Endothelial cell of umbilical vein (primary cell): Measurements from ENCODE around the gene SMAD7. TPM values are rescaled to one million over a fixed set of nuclear protein-coding genes. Genes with fewer than 3 reads are reported as not detected.

Experiments
- BruUV-seq: library from RNA; stranded (reverse); fragments of 400-500 nt; replicated peaks from 2 replicates; lab custom pipeline; 2021; lab: Mats Ljungman, UMichigan
- CTCF ChIA-PET: fragments of 300-600, 350-600 bp; sonication (Branson Sonifier 250); formaldehyde crosslinking; loops from one replicate; lab custom pipeline; 2021; ENCODE audit warnings: antibody characterized with exemption, inconsistent platforms; lab: Charles Lee
- POLR2A ChIA-PET: fragments of 300-600, 350-600 bp; sonication (Branson Sonifier 250); formaldehyde crosslinking; loops from one replicate; lab custom pipeline; 2021; ENCODE audit warnings: antibody characterized with exemption, inconsistent platforms; lab: Charles Lee
- DNase-seq: peaks from one replicate; pipeline ENCODE4 v3.0.0-alpha.2; 2011; ENCODE audit warnings: low read depth, low spot score
- FAIRE-seq: peaks from 2 replicates; lab custom pipeline; 2011; peaks lifted over from hg19 to GRCh38; lab: Jason Lieb, UNC
- H2AFZ ChIP-seq: 2 replicates; pipeline ENCODE4 v1.6.0; 2012; ENCODE audit warnings: low read depth, low read length, control low read depth, inconsistent platforms
- H3K27ac ChIP-seq: 2 replicates; pipeline ENCODE4 v1.5.1; 2011; ENCODE audit warnings: low read depth, mild to moderate bottlenecking, control low read depth, low read length, moderate library complexity; ENCODE audit not compliant: insufficient read depth
- H3K27me3 ChIP-seq, 2 experiments: 2 replicates each; pipeline versions ENCODE4 v1.6.0 to v1.6.1; 2011; ENCODE audit warnings: low read length in 2 of 2, mixed read lengths in 1 of 2; ENCODE audit not compliant: control insufficient read depth in 2 of 2, insufficient read depth in 2 of 2
- H3K36me3 ChIP-seq, 2 experiments: 2 replicates in 1 of 2; 3 replicates in 1 of 2; pipeline ENCODE4 v1.5.1; 2011; ENCODE audit warnings: low read length in 2 of 2, mild to moderate bottlenecking in 1 of 2, moderate library complexity in 1 of 2; ENCODE audit not compliant: control insufficient read depth in 2 of 2, insufficient read depth in 2 of 2; ENCODE audit errors: extremely low read depth in 1 of 2
- H3K4me1 ChIP-seq: 3 replicates; pipeline ENCODE4 v1.5.1; 2011; ENCODE audit warnings: mild to moderate bottlenecking, low read length; ENCODE audit not compliant: control insufficient read depth, insufficient read depth; ENCODE audit errors: extremely low read depth
- H3K4me2 ChIP-seq: 2 replicates; pipeline ENCODE4 v1.6.1; 2011; ENCODE audit warnings: low read length, control low read depth, mixed read lengths; ENCODE audit not compliant: insufficient read depth
- H3K4me3 ChIP-seq, 3 experiments: fragments of 200-600 bp in 1 of 3; sonication (generic), shearing (Covaris generic) in 1 of 3; replicated peaks in 1 of 3; 2 replicates each; pipeline ENCODE4 v1.5.1; 2011 to 2016; ENCODE audit warnings: control low read depth in 3 of 3, low read length in 3 of 3, mild to moderate bottlenecking in 2 of 3, inconsistent platforms in 1 of 3, low read depth in 1 of 3, moderate library complexity in 1 of 3; ENCODE audit not compliant: insufficient read depth in 1 of 3
- H3K79me2 ChIP-seq: 2 replicates; pipeline ENCODE4 v1.6.0; 2012; ENCODE audit warnings: low read length, inconsistent platforms; ENCODE audit not compliant: control insufficient read depth, insufficient read depth
- H3K9ac ChIP-seq: replicated peaks from 2 replicates; pipeline ENCODE3; 2011; ENCODE audit warnings: low read length, control low read depth; ENCODE audit not compliant: insufficient read depth; ENCODE audit errors: extremely low read depth
- H3K9me1 ChIP-seq: replicated peaks from 3 replicates; pipeline ENCODE4 v1.6.0; 2011; ENCODE audit warnings: mild to moderate bottlenecking, low read length; ENCODE audit not compliant: control insufficient read depth, insufficient read depth; ENCODE audit errors: extremely low read depth
- H3K9me3 ChIP-seq: replicated peaks from 2 replicates; pipeline ENCODE4 v1.5.1; 2012; ENCODE audit warnings: low read length, inconsistent platforms; ENCODE audit not compliant: control insufficient read depth, insufficient read depth
- H4K20me1 ChIP-seq: replicated peaks from 2 replicates; pipeline ENCODE3; 2011; ENCODE audit warnings: mild to moderate bottlenecking, low read length; ENCODE audit not compliant: control insufficient read depth, insufficient read depth; ENCODE audit errors: extremely low read depth
- EZH2 ChIP-seq: IDR thresholded peaks from 2 replicates; pipeline ENCODE4 v1.6.1; 2012; ENCODE audit warnings: borderline replicate concordance, low read depth, mild to moderate bottlenecking, moderate library complexity, low read length, inconsistent platforms; ENCODE audit not compliant: severe bottlenecking
- FOS ChIP-seq: IDR thresholded peaks from 2 replicates; pipeline ENCODE4 v1.6.1; 2011; ENCODE audit warnings: mild to moderate bottlenecking, low read length, moderate library complexity, borderline replicate concordance; ENCODE audit not compliant: insufficient read depth
- GATA2 ChIP-seq: IDR thresholded peaks from 2 replicates; pipeline ENCODE4 v1.7.0; 2011; ENCODE audit warnings: low read depth, mild to moderate bottlenecking, moderate library complexity, mixed read lengths, low read length; ENCODE audit not compliant: insufficient read length, insufficient read depth
- JUN ChIP-seq: IDR thresholded peaks from 2 replicates; pipeline ENCODE4 v1.6.1; 2011; ENCODE audit warnings: borderline replicate concordance, low read depth; ENCODE audit not compliant: insufficient read length, insufficient read depth
- MAX ChIP-seq: IDR thresholded peaks from 2 replicates; pipeline ENCODE4 v1.6.1; 2011; ENCODE audit not compliant: insufficient read depth, insufficient read length
- MYC ChIP-seq: IDR thresholded peaks from one replicate; pipeline ENCODE4 v1.6.1; 2011; ENCODE audit warnings: mild to moderate bottlenecking, low read depth, low read length
- POLR2A ChIP-seq: IDR thresholded peaks from 2 replicates; pipeline ENCODE4 v1.6.1; 2012; ENCODE audit warnings: low read depth, mild to moderate bottlenecking, control low read depth, low read length
- POLR2AphosphoS5 ChIP-seq: IDR thresholded peaks from 2 replicates; pipeline ENCODE4 v1.6.1; 2012; ENCODE audit warnings: low read depth, mild to moderate bottlenecking, control low read depth, low read length, moderate library complexity; ENCODE audit not compliant: insufficient read depth
- dilution Hi-C: fragments of 300-500 bp; cut with MboI; formaldehyde crosslinking; loops from one replicate; pipeline ENCODE4 v1.15.0; 2019; ENCODE audit warnings: low sequenced_read_pairs; ENCODE audit not compliant: extremely low pct_ligation_motif_present
- intact Hi-C: fragments of 100-400 bp; cut with micrococcal nuclease; formaldehyde crosslinking; loops from one replicate; pipeline ENCODE4 v1.10.0; 2022
- polyA plus RNA-seq, 4 experiments: library from polyadenylated mRNA; depleted of rRNA in 3 of 4; stranded (reverse) in 3 of 4; unstranded in 1 of 4; fragments of >200 nt; gene quantifications; 2 replicates each; pipeline versions ENCODE4 v1.2.1 to v1.2.3, GENCODE V29; 2011 to 2012; ENCODE audit warnings: missing spikeins in 1 of 4
- total RNA-seq: library from RNA; stranded (reverse); gene quantifications from 2 replicates; pipeline ENCODE4 v1.2.3, GENCODE V29; 2021
- TF ChIP-seq, protein P1 (sequence below), 2 donors: IDR thresholded peaks; 1 replicate in 1 of 2; 2 replicates in 1 of 2; pipeline ENCODE4 v1.5.1; 2011; ENCODE audit warnings: low read length in 2 of 2, mild to moderate bottlenecking in 2 of 2, moderate library complexity in 2 of 2, control low read depth in 1 of 2, inconsistent platforms in 1 of 2, low read depth in 1 of 2; ENCODE audit not compliant: insufficient read depth in 1 of 2; ENCODE audit errors: extremely low read depth in 1 of 2

SMAD7 gene
- total and polyA plus RNA-seq, 2 donors (not counting 3 experiments of a cell fraction or from before 2014, with no cell fraction given): 3.6 to 8.0 TPM

GRCh38 chr18:48994926-48995835 is 44.4 kb upstream of the SMAD7 start:
- POLR2A ChIA-PET: no interaction called here
- TF ChIP-seq POLR2A: no peak
- no peak for TF ChIP-seq MAX
- TF ChIP-seq MYC: no peak
- no peak for TF ChIP-seq GATA2
- no peak for TF ChIP-seq JUN
- TF ChIP-seq FOS: no peak
- TF ChIP-seq, protein P1, sequence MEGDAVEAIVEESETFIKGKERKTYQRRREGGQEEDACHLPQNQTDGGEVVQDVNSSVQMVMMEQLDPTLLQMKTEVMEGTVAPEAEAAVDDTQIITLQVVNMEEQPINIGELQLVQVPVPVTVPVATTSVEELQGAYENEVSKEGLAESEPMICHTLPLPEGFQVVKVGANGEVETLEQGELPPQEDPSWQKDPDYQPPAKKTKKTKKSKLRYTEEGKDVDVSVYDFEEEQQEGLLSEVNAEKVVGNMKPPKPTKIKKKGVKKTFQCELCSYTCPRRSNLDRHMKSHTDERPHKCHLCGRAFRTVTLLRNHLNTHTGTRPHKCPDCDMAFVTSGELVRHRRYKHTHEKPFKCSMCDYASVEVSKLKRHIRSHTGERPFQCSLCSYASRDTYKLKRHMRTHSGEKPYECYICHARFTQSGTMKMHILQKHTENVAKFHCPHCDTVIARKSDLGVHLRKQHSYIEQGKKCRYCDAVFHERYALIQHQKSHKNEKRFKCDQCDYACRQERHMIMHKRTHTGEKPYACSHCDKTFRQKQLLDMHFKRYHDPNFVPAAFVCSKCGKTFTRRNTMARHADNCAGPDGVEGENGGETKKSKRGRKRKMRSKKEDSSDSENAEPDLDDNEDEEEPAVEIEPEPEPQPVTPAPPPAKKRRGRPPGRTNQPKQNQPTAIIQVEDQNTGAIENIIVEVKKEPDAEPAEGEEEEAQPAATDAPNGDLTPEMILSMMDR (IDR thresholded peaks at IDR 0.05; ENCODE audit: extremely low read depth in 1 of 2, insufficient read depth in 1 of 2, low read depth in 1 of 2, low read length in 2 of 2): no peak
- no peak for TF ChIP-seq POLR2AphosphoS5
- no peak for TF ChIP-seq EZH2
- H3K79me2 ChIP-seq: no peaks in the 10 kb centered on the region
- H3K9me3 ChIP-seq: no peaks in the 10 kb centered on the region
- FAIRE-seq (no peak), DNase-seq (no peak)
- H4K20me1 ChIP-seq: no peaks in the 10 kb centered on the region
- H2AFZ ChIP-seq: no peak overlapping the region
- H3K9ac ChIP-seq: no peak overlapping the region
- intact Hi-C loops (no loop called here), dilution Hi-C loops (no loop called here)
- no peaks in the 10 kb centered on the region for H3K27me3 ChIP-seq
- no peak overlapping the region for H3K27ac ChIP-seq
- no peaks in the 10 kb centered on the region for H3K9me1 ChIP-seq
- H3K4me1 ChIP-seq: peaks cover 9% of the 10 kb centered on the region
- no peaks in the 10 kb centered on the region for H3K36me3 ChIP-seq
- CTCF ChIA-PET: no interaction called here
- no TSS peak for BruUV-seq
- no peak overlapping the region for H3K4me3 ChIP-seq
- H3K4me2 ChIP-seq: no peak overlapping the region
